Sciatic nerve (tissue), 2 donors: ENCODE measurements around the gene ASB4. TPM values are rescaled to one million over a fixed set of nuclear protein-coding genes. Genes with fewer than 3 reads are reported as not detected.
"Not testable (repeated sequence)": the region's sequence is repeated elsewhere in the genome, so short reads cannot be mapped to it uniquely, and the experiment has no call there.

Experiments used
- ATAC-seq: fragments of 200-7000 bp; cut with Tn5 transposase; one replicate; pipeline ENCODE4 v1.9.1; 2020; ENCODE audit warnings: mild to moderate bottlenecking, moderate library complexity
- DNase-seq: peaks from one replicate; pipeline ENCODE4 v3.0.0-alpha.2; 2020; ENCODE audit warnings: low spot score
- intact Hi-C: fragments of 100-400 bp; cut with DNase I; formaldehyde crosslinking; loops from one replicate; pipeline ENCODE4 v1.14.2; 2022
- total RNA-seq: library from RNA; stranded (reverse); fragmentation: NEBNext Ultra II Directional; extraction: Animal tissue kit (Norgen Biotek cat#: 25700); gene quantifications from one replicate; pipeline ENCODE4 v1.2.1, GENCODE V29; 2021
- donor health status: DM: no; HTN: no; CAD: no.
- donor health status: DM: no; HTN: no; CAD: no.

Gene ASB4
- total RNA-seq, 1 donor from 2014 or later, result 0.80 TPM

DNA sequence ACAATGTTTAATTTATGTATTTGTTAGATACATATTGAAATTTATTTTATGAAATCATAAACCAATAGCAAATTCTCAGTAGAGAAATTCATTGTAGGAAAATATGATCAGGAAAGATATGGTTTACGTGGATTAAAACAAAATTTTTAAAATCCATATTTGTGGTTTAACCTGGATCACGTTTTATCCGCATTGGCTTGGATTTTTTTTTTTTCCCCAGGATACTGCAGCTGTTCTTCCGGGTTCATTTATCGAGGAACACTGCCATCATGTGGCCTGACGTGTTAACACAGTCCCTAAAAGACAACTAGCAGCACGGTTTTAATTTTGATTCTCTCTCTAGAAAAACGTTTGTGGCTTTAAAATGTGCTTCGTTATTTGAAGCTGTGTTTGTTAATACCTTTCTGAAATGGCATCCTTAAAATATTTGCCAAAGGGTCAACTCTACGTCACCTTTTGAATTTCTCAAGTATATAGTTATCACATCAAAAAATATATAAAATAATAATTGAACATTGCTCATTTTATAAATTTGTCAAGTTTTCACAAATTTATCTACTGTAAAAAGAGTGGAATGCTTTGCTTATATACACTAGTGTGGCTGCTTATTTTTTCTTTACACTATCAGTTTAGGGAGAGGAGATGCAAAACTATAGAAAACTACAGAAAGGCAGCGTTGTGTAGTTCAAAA is 8.7 kb upstream of the ASB4 start:
- peak; percentile 77 for DNase-seq
- peak; percentile 80 for ATAC-seq
- intact Hi-C loops, result no loop called here

DNA sequence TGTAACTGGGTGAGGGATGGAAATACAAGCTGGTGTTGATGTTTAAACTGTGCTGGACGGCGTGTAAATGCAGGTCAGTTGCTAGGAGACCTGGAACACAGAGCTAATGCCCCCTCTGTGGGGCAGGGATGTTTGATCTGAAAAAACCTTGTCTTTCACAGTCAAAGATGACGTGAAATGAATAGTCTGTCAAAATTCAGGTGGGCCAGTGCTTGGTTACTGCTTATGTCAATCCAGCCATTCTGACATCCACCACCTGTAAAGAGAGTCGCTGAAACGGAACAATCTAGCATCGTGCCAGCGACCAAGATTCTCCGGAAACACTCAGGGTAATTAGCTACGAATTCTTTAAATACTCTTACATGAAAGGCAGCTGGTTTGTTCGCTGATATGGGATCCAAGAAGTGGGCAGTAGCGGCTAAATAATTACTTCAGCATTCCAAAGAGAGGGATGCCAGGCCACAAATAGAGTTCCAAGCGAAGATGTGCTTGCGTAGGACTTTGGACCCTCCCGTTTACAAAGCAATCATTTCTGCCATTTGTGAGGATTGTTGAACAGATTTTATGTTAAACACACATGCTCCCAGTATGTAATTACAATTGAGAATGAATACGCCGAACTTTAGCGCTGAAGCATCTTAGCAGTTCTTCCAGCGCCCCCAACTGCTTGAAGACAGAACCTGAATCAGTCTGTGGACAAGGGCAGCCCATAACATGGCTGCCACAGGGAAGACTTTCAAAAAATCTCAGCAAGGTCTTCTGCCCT is 7.3 kb upstream of the ASB4 start:
- intact Hi-C loops, result no loop called here
- no peak for ATAC-seq
- DNase-seq, result no peak

DNA sequence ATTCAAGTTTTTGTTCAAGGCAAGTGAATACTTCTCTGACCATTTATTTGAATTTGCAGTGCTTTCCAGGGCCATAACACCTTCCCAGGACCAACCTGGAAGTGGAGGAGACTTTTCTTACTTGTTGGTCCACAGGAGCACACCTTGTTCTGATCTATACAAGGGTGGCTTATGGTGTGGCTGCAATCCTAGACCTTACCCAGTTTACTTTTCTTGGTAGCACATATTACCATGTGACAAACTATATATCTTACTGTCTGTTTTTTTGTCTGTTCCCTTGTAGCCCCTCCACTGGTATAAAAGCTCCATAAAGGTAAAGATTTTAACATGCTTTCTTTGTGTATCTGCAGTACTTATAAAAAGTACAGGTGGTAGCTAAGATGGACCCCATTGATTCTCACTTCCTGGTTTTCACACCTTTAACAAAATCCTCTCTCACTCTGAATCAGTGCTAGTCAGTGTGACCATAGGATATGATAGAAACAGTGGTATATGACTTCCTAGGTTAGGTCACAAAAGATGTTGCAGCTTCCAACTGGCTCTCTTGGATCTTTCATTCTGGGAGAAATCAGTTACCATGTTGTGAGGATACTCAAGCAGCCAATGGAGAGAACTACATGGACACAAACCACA is 5.6 kb upstream of the ASB4 start:
- intact Hi-C loops, result no loop called here
- DNase-seq (no peak), ATAC-seq (no peak)

DNA sequence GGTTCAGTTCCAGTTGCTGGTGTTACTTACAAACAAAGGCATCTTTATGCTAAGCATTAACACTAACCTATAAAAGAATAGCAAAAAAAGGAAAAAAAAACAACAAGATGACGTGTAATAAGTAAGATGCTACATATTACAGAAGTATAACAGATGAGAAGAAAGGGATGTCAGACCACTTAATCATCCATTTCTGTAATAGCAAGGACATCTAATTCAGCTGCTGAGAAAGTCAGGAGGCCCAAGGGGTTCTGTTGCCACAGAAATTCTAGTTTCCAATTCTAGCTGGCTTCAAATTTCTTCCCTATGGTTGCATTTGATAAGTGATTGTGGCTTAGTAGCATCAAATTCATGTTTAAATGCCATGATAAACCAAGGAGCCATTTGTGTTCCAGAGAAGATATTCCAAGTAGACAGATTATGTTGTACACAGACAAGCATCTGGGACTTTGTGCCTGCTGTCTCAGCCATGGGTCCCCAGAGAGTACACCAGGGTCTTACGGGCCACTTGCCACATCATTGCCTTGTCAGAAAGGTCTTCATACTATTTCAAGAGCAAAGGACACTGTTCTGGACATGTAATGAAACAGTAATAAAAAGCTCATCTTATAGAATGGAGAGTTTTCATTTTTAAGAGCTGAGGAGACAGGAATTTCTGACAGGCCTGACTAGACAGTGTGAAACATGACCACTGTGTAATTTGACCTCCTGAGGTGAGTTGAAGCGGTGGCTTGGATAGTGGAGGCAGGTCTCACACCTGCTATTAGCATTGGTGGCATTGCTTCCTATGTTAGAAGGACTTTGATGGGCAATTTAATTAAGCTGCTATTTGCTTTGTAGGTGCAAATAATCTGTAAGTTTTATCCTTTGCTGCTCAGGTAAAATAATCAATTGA is 4.2 kb upstream of the ASB4 start:
- ATAC-seq (no peak), DNase-seq (no peak)
- intact Hi-C loops, result no loop called here

DNA sequence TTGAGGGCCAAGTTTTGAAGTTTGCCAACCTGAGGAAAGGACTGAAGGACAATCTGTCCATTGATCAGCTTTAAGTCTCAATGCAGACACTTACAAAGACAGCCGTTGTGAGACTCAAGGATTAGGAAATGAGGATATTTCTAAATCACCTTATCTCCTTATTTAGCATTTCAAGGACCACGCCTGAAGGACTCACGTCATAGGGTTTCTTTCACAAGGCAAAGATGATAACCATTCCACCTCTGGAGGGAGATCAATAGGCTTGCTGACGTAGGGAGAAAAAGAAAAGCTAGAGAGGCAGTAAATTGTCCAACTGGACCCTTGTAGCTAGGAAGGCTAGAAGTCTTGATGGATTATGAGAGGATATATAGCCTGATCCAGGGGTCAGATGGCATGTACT is 3.3 kb upstream of the ASB4 start:
- no peak for DNase-seq
- intact Hi-C loops, result no loop called here
- ATAC-seq, result no peak

DNA sequence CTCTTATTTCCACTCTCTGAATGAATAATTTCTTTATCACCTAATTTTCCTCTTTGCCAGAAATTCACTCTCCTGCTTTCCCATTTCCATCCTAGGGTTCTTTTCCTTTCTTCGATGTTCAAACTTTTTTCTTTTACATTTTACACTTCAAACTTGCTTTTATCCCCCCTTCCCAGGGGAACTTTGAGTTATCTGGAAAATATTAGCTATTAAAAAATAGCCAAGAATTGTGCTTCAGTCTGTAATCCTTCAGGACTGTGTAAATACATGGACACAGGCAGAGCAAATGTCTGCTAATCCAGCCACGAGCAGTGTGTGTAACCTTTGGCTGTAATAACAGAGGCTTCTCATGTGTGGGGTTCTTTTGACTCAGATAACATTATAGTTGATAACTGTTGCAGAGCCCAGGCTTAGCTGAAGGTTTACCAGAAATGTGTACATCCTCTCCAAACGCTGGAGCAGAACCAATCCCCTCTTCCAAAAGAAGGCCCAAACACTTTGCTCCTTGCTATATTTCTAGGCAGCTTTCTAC is 4.6 kb downstream of the ASB4 start:
- intact Hi-C loops, result no loop called here
- no peak for ATAC-seq

DNA sequence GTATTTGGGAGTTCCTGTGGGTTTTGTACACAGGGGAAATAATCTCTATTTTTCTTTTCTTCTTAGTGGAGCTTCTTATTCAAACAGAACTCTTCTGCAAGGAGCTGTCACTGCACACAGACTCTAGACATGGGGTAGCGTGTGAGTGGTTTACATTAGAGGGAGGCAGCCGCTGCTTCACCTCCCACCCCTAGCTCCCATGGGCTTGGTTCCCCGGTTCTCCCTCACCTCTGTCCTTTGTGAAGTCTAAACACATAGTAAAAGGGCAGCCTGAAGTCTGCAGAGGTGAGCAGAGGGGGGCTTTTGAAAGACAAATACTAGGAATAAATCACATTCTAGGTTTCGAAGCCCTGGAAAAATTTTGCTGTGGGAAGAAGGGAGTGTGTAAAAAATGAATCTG is 5.5 kb downstream of the ASB4 start:
- DNase-seq, result no peak
- intact Hi-C loops, result no loop called here
- no peak for ATAC-seq

More for the DNA sequence above, 4.6 kb downstream of the ASB4 start:
- DNase-seq, result no peak

DNA sequence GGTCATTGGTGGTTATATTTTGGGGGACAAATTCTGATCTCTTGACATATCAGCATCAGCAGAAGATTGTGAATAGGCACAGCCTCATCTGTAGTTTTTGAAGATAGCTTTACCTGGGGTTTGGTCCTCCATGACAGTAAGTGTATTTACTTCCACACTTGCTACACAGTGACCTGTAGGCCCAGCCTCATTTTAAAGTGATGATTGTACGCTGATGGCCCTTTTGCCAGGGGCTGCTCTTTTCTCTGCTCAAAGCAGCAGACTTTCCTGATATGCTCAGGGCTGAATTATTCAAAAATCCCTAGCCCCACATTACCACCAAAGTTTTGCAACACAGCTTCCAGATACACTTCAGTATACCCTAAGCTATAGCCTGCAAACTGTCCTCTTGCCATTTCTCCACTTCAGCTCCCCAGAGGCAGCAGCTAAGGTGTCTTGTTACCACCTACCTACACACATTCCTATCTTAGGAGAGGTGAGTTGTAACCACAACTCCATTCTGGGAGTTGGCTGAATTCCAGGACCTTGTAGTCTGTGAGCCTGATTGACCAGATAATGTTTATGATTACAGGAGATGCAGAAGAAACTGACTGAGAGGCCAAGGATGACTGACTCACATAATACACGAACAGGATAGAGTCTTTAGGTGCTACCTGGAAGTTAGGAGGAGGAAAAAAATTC is 6.0 kb downstream of the ASB4 start:
- ATAC-seq (no peak), DNase-seq (no peak)
- intact Hi-C loops, result no loop called here

DNA sequence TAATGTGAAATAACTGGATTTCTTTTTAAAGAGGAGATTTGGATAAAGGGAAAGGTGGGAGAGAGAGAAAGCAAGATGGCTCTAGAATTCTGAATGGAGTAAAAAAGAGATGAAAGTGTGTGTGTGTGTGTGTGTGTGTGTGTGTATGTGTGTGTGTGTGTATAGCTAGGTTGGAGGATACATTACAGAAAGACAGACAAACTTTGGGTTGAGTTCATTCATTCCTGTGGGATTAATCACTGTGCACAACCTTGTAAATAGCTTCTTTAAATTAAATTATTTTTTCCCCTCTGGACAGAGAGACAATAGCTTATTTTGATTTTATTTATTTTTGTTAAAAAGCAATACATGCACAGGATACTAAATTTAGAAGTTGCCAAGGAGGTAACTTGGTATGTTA is 7.5 kb downstream of the ASB4 start:
- no peak for ATAC-seq
- intact Hi-C loops, result no loop called here
- DNase-seq, result no peak

DNA sequence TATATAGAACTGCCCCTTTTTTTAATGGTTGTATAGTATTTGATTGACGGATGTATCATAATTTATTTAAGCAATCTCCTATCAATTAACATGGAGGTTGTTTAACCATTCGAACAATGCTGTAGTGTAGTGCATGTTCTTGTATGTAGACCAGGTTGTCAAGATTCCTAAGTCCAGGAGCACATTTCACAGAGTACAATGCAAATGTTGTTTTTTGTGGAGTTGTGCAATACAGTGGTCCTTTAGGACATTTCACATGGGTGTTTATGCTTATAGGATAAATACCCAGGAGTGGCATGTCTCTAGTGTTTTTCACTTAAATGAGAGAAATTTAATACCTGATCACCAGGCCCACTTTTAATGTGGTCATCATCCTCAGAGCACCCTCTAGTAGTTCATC is 8.1 kb downstream of the ASB4 start:
- no peak for ATAC-seq
- no peak for DNase-seq
- intact Hi-C loops, result no loop called here

DNA sequence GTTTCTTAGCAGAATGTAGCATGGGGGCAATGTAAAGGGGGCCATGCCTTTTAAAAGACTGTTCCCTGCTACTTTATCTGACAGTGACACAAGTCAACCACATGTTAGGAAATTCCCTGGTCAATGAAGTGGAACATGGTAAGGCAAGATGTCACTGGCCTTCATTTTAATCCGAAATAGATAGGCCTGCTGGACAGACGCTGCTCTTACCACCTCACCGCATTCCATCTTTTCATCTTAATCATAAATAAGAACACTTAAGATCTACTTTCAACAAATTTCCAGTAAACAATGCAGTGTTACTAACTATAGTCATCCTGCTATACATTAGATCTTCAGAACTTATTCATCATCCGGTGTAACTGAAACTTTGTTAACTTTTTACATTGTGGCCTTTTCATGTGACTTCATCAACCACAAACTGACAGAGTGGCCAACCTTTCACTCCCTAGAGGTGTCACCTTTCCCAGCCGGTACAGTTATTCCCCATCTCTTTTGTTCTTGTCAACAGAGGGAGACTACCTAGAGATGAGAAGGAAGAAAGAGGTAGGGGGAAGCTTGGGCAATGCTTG is 15.6 kb downstream of the ASB4 start:
- intact Hi-C loops, result no loop called here
- DNase-seq (no peak), ATAC-seq (no peak)

DNA sequence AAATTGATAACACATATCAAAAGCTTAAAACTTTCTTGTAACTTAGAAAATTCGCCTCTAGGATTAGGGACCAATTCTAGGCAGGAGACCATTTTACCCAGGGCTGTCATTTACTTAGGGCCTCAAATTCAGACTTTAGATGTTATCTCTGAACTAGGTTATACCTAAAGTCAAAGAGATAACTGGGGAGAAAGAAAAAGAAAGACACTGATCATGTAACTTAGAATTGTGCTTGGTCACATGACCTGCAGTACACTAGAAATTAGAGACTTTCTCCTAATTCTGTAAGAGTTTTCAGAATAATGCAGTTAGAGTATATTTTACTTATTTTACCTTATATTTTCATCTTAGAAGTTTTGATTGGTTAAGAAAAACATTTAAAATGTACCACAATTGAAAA is 16.7 kb downstream of the ASB4 start:
- intact Hi-C loops, result no loop called here
- DNase-seq, result no peak
- ATAC-seq, result no peak

DNA sequence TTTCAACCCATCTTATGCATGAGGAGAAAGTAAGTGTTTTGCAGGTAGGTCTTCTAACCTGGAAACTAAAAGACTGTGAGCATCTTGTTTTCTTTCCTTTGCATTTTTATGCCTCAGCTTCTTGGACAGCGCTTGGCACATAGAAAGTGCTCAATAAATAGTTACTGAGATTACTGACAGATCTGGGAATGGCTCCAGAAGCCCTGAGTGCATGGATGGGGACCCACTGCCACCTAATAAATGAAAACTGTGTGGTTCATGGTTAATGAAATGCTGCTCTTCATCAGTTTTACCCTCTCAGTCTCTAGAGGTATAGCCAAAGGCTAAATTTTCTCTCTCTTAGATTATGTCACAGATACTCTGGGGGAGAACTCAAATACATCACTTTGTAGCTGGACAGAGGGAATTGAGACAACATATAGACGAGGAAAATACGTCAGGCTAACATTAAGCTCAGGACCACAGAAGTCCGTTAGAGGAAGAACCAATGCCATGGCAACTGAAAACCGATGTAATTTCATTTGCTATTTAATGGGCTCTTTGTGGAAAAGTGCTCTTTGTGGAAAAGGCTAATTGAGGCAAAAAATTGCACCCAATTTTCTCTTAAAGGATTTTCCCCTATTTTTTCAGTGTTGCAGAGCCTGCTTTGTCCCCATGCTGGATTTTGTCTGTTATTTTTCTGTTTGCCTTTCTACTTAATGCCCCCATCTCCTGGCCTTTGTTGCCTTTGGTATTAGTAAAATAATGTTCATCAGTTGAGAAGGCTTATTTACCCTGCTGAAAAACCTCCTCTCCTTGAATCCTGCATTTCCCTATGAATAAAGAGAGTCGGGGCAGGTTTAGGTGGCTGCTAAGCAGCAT is 17.8 kb downstream of the ASB4 start:
- DNase-seq (no peak), ATAC-seq (no peak)
- intact Hi-C loops, result no loop called here

DNA sequence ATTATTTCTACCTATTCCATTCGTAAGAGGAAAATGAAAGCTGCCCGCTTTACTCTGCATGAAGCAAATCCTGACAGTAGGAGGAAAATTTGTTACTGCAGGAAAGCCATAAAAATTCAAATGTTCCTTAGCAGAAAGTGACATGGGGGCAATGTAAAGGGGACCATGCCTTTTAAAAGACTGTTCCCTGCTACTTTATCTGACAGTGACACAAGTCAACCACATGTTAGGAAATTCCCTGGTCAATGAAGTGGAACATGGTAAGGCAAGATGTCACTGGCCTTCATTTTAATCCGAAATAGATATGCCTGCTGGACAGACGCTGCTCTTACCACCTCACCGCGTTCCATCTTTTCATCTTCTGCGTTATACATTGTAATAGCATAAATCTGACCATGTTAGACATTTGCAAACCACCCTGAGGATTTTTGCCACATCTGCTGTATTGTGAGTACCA is 18.4 kb downstream of the ASB4 start:
- ATAC-seq, DNase-seq, intact Hi-C loops: not testable (repeated sequence)

DNA sequence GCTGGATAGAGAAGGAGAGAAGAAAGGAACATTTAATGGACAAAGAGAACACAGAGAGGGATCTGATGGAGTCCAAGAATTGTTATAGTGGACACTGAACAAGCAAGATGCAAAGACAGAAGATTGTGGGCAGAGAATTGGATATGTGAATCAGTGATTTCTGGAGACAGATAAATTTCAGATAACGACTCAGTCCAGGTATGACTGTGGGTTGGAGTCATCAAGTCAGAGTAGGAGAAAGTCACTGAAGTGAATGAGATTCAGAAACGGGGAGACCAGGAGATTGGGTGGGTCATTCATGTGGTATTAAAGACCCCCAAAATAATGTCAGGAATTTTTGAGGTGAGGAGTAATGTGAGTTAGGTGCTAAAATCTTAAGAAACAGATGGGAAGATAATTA is 23.0 kb downstream of the ASB4 start:
- intact Hi-C loops, result no loop called here
- ATAC-seq, result no peak

DNA sequence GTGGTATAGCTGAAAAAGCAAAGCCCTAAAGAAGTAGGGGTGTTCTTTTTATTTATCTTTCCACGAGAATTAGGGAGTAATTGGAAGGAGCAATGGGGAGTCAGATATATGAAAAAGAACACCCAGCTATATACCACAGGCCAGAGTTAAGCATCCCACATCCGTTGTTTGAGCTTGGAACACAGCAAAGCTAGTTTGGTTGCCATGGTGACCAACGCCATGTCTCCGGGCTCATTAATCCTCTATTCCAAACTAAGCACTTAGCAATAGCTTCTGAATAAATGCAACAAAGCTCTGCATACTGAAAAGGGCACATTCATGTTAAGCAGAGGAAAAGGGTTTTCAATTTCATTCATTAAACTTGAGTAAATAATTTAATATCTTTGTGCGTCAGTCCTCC is 23.5 kb downstream of the ASB4 start:
- no peak for ATAC-seq
- DNase-seq, result no peak
- intact Hi-C loops, result no loop called here

More for the DNA sequence above, 23.0 kb downstream of the ASB4 start:
- no peak for DNase-seq

DNA sequence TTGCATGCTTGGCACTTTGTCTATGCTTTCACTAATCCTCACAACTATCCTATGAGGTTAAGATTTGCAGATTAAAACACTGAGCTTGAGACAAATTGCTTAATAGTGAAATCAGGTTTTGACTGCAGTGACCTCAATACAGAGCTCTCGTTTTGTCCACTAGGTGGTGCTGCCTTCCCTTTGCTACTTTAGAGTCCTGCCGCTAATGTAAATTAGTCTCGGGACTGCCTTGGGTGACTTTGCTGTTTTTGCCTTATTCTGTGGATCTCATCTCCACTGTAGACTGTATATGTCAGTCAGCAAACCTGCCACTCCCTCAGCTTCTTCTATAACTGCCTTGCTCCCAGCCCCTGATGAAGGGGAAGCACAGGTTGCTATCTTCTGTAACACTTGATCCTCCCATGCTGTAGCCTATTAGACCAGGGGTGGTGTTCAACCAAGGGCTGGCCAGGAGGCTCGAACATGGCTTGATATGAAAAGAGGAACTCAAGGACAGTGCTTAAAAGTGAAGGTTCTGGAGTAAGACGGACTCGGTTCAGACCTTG is 26.0 kb downstream of the ASB4 start:
- intact Hi-C loops, result loop anchor here (2.0 kb wide), 1 partner anchor 175 kb away; no protein-coding TSS in a partner anchor
- DNase-seq, result peak; percentile 84
- peak; percentile 96 for ATAC-seq
